Gastroesophageal sphincter (tissue), 4 donors: ENCODE measurements around the gene PNRC1. TPM values are rescaled to one million over a fixed set of nuclear protein-coding genes. Genes with fewer than 3 reads are reported as not detected.

Experiments used
- ATAC-seq: fragments of 150-250 bp; one replicate; pipeline ENCODE4 v1.9.1; 2016; ENCODE audit warnings: mild to moderate bottlenecking, moderate library complexity
- H3K27ac ChIP-seq, 4 donors: fragments of 200-600 bp; sonication (generic) in 3 of 4; 1 replicate in 3 of 4; 2 replicates in 1 of 4; pipeline ENCODE4 v1.5.1; 2016 to 2019
- H3K27me3 ChIP-seq: fragments of 200-600 bp; sonication (generic); one replicate; pipeline ENCODE4 v1.5.1; 2019
- H3K36me3 ChIP-seq, 2 donors: fragments of 200-600 bp; sonication (generic); one replicate each; pipeline ENCODE4 v1.5.1; 2019; ENCODE audit warnings: control low read depth in 1 of 2
- H3K4me1 ChIP-seq, 3 donors: fragments of 200-600 bp; sonication (generic); 1 replicate in 2 of 3; 2 replicates in 1 of 3; pipeline ENCODE4 v1.5.1; 2016 to 2019; ENCODE audit warnings: control low read depth in 2 of 3
- H3K4me3 ChIP-seq, 2 donors: fragments of 200-600 bp; sonication (generic); one replicate each; pipeline ENCODE4 v1.5.1; 2019; ENCODE audit warnings: mild to moderate bottlenecking in 1 of 2, moderate library complexity in 1 of 2
- H3K9me3 ChIP-seq, 3 donors: fragments of 200-600 bp; sonication (generic); one replicate each; pipeline ENCODE4 v1.5.1; 2017 to 2019; ENCODE audit warnings: control low read depth in 2 of 3
- EP300 ChIP-seq: sonication (generic); formaldehyde crosslinking; IDR thresholded peaks from one replicate; pipeline ENCODE4 v1.6.1; 2017; ENCODE audit warnings: antibody characterized with exemption, mild to moderate bottlenecking
- POLR2A ChIP-seq, 2 donors: fragments of 450-650 bp; IDR thresholded peaks; one replicate each; pipeline ENCODE4 v1.6.1; 2017; ENCODE audit warnings: antibody characterized with exemption in 2 of 2, mild to moderate bottlenecking in 2 of 2, moderate library complexity in 1 of 2
- POLR2AphosphoS5 ChIP-seq: sonication (generic); formaldehyde crosslinking; IDR thresholded peaks from one replicate; pipeline ENCODE4 v1.6.1; 2017; ENCODE audit warnings: antibody characterized with exemption
- WGBS, 2 donors: methylation state at CpG; one replicate each; pipeline ENCODE4 v1.1.5; 2018; ENCODE audit warnings: low coverage in 1 of 2; 5-methylcytosine and 5-hydroxymethylcytosine counted together
- total RNA-seq, 4 donors: library from RNA; depleted of rRNA; stranded (reverse); fragments of >200 nt; gene quantifications; one replicate each; pipeline ENCODE4 v1.1.0, GENCODE V29; 2016
- TF ChIP-seq, protein P1 (sequence below), 4 experiments: fragments of 200-600 bp in 2 of 4; fragments of 450-650 bp in 2 of 4; sonication (generic) in 1 of 4; IDR thresholded peaks; one replicate each; pipeline ENCODE4 v1.5.1; 2017 to 2019; ENCODE audit warnings: antibody characterized with exemption in 4 of 4, mild to moderate bottlenecking in 2 of 4, moderate library complexity in 2 of 4

Gene PNRC1
- total RNA-seq, 4 donors from 2014 or later = 316 to 349 (median 331) TPM

DNA sequence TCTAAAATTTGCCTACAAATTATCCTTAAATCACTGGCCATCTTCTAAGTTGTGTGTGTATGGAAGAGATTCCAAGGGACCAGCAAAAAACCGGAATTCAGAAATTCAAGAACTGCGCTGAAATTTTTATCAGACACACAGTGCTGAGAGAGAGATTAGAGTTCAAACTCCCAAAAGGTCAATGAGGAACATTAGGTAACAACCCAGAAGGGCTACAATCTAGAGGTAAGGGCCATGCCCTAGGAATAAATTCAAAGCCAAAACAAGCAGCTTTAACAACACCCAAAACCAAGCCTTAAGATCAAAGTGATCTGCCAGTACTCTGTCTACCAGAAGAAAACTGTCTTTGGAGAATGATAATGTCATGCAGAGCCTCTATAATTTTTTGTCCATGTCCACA is 19.6 kb downstream of the PNRC1 start:
- H3K27me3 ChIP-seq = no peaks in the 10 kb centered on the region
- H3K27ac ChIP-seq = no peak overlapping the region
- H3K4me1 ChIP-seq = no peaks in the 10 kb centered on the region
- 88 to 96% methylated on average over 2 of the region's 2 CpGs for WGBS, 2 donors
- no peak for TF ChIP-seq POLR2A (IDR thresholded peaks at IDR 0.05)
- TF ChIP-seq POLR2AphosphoS5 = no peak
- no peak for TF ChIP-seq EP300
- TF ChIP-seq, protein P1, sequence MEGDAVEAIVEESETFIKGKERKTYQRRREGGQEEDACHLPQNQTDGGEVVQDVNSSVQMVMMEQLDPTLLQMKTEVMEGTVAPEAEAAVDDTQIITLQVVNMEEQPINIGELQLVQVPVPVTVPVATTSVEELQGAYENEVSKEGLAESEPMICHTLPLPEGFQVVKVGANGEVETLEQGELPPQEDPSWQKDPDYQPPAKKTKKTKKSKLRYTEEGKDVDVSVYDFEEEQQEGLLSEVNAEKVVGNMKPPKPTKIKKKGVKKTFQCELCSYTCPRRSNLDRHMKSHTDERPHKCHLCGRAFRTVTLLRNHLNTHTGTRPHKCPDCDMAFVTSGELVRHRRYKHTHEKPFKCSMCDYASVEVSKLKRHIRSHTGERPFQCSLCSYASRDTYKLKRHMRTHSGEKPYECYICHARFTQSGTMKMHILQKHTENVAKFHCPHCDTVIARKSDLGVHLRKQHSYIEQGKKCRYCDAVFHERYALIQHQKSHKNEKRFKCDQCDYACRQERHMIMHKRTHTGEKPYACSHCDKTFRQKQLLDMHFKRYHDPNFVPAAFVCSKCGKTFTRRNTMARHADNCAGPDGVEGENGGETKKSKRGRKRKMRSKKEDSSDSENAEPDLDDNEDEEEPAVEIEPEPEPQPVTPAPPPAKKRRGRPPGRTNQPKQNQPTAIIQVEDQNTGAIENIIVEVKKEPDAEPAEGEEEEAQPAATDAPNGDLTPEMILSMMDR (IDR thresholded peaks at IDR 0.05) = no peak
- ATAC-seq = no peak
- no peak overlapping the region for H3K4me3 ChIP-seq
- H3K9me3 ChIP-seq = no peaks in the 10 kb centered on the region
- H3K36me3 ChIP-seq = peaks cover 0 to 5% of the 10 kb centered on the region in 2 donors

DNA sequence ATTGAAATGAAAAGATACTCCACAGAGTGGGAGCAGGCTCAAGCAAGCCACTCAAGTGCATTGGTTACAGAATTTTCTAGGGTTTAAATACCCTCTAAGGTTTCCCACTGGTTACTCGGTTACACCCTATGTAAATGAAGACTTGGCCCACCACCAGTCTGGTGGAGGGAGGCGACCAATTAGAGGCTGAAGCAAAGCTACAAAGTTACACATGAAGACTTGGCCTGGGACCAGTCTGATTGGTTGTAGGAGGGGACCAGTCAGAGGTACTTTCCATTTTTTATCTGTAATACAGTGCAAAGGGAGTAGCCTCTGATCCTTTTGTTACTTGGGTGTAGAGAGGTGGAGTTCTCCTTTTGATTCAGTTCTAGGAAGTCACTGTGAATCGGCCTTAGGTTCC is 29.7 kb downstream of the PNRC1 start:
- WGBS, 2 donors = 90 to 100% methylated on average over 2 to 3 of the region's 3 CpGs
- no peak for ATAC-seq
- TF ChIP-seq, protein P1 (IDR thresholded peaks at IDR 0.05) = no peak
- TF ChIP-seq POLR2AphosphoS5 (no peak), POLR2A (IDR thresholded peaks at IDR 0.05) (no peak), EP300 (no peak)
- Histone ChIP-seq H3K4me3 (no peak overlapping the region), H3K36me3 (no peaks in the 10 kb centered on the region), H3K27ac (no peak overlapping the region), H3K9me3 (no peaks in the 10 kb centered on the region), H3K4me1 (no peaks in the 10 kb centered on the region), H3K27me3 (no peaks in the 10 kb centered on the region)

- Histone ChIP-seq H3K36me3 (no peaks in the 10 kb centered on the region), H3K27ac (no peak overlapping the region), H3K4me1 (peaks cover 0 to 8% (median 0%) of the 10 kb centered on the region in 3 donors), H3K27me3 (no peaks in the 10 kb centered on the region), H3K9me3 (no peaks in the 10 kb centered on the region), H3K4me3 (no peak overlapping the region)
- no peak for ATAC-seq
- 87 to 95% methylated on average over 7 to 9 of the region's 9 CpGs for WGBS, 2 donors
- no peak for TF ChIP-seq EP300
- no peak for TF ChIP-seq POLR2A (IDR thresholded peaks at IDR 0.05)
- TF ChIP-seq POLR2AphosphoS5 = no peak
- TF ChIP-seq, protein P1 (IDR thresholded peaks at IDR 0.05) = no peak
These were observed 31.4 kb downstream of the PNRC1 start for GRCh38 chr6:89111933-89112332.

- TF ChIP-seq, protein P1 (IDR thresholded peaks at IDR 0.05) = no peak
- TF ChIP-seq EP300 (no peak), POLR2A (IDR thresholded peaks at IDR 0.05) (no peak), POLR2AphosphoS5 (no peak)
- Histone ChIP-seq H3K4me1 (peaks cover 0 to 22% (median 0%) of the 10 kb centered on the region in 3 donors), H3K27ac (no peak overlapping the region), H3K9me3 (no peaks in the 10 kb centered on the region), H3K4me3 (peak overlapping the region; percentile 78 to 83), H3K36me3 (no peaks in the 10 kb centered on the region), H3K27me3 (no peaks in the 10 kb centered on the region)
- no peak for ATAC-seq
- WGBS, 2 donors = 63 to 76% methylated on average over 4 to 6 of the region's 6 CpGs
These were observed 36.2 kb downstream of the PNRC1 start for GRCh38 chr6:89116702-89117101.

DNA sequence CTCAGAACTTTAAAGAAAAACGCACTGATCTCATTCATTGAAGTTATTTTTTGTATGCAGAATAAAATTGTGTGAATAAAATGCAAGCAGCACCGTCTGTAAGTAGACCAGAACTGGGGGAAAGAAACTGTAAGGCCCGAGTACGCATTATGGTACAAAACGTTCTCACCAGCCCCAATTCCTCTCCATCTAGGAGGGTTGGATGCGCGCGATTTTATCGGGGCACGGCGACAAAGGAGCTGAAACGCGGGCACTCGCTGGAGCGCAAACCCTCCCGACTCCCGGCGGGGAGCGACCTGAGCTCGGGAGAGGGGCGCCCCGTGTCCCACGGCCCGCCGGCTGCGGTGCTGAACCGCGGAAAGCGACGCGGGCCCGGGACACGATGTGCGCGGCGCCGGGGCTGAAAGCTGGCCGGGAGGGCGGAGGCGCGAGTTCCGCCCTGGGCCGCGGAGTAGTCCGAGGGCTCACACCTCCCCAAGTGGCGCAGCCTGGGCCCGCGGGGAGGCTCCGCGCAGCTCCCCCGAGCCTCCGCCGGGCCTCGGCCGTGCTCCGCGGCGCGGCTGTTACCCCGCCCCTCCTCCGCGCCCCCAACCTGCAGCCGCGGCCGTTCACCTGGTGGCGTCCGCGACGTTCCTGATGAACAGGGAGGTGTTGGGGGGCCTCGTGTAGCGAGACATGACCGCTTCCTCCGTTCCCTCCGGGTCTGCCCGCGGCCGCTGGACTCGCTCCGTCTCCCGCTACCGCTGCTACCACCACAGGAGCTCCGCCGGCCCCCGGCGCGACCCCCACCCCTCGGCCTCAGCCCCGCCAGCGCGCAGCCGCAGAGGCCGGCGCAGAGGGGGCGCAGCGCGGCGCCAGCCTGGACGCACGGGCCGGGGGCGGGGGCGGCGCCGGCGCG is 36.9 kb downstream of the PNRC1 start, which contains the start of gene SRSF12:
Gene SRSF12, minus strand, starts transcription at position 861 of the 898 bp plus-strand sequence. Its CDS starts 184 bp downstream, at position 677.
- Histone ChIP-seq H3K4me3 (peak within 1 kb of the TSS; percentile 78 to 83), H3K27me3 (no peaks in the 10 kb centered on the region), H3K36me3 (no peaks in the 10 kb centered on the region), H3K27ac (peak within 1 kb of the TSS in 3 of 4 donors; percentile 46 to 84 (median 50)), H3K9me3 (no peaks in the 10 kb centered on the region), H3K4me1 (peaks cover 0 to 22% (median 0%) of the 10 kb centered on the region in 3 donors)
- TF ChIP-seq, protein P1 (IDR thresholded peaks at IDR 0.05) = peak in 2 of 4 experiments; percentile 25 to 29
- no peak for TF ChIP-seq EP300
- ATAC-seq = peak; percentile 82
- 0 to 2% methylated on average over 2 to 8 of the region's 106 CpGs for WGBS, 2 donors
